Peyer's patch (tissue), 4 donors: ENCODE measurements around the gene PKN1. TPM values are rescaled to one million over a fixed set of nuclear protein-coding genes. Genes with fewer than 3 reads are reported as not detected.
A peak's percentile ranks its signal among the peaks of the same experiment; 100 is the strongest.

Experiments used
- DNase-seq, 3 donors: peaks; one replicate each; pipeline ENCODE4 v3.0.0-alpha.2; 2017 to 2019
- H3K27ac ChIP-seq, 4 donors: fragments of 200-600 bp; sonication (generic); one replicate each; pipeline ENCODE4 v1.5.1; 2016 to 2019
- H3K27me3 ChIP-seq, 2 donors: fragments of 200-600 bp; sonication (generic); one replicate each; pipeline ENCODE4 v1.5.1; 2019
- H3K36me3 ChIP-seq, 3 donors: fragments of 200-600 bp; sonication (generic); one replicate each; pipeline ENCODE4 v1.5.1; 2016 to 2019
- H3K4me1 ChIP-seq, 4 donors: fragments of 200-600 bp; sonication (generic); one replicate each; pipeline ENCODE4 v1.5.1; 2016 to 2019
- H3K4me3 ChIP-seq, 4 donors: fragments of 200-600 bp; sonication (generic); 1 replicate in 3 of 4; 2 replicates in 1 of 4; pipeline ENCODE4 v1.5.1; 2016 to 2019; ENCODE audit warnings: mild to moderate bottlenecking in 1 of 4
- H3K9me3 ChIP-seq, 4 donors: fragments of 200-600 bp; sonication (generic); one replicate each; pipeline ENCODE4 v1.5.1; 2016 to 2019; ENCODE audit warnings: mild to moderate bottlenecking in 1 of 4
- POLR2A ChIP-seq, 2 donors: fragments of 450-650 bp; IDR thresholded peaks; one replicate each; pipeline ENCODE4 v1.5.1; 2017; ENCODE audit warnings: antibody characterized with exemption in 2 of 2, mild to moderate bottlenecking in 2 of 2, moderate library complexity in 2 of 2
- small RNA-seq, 2 donors: library from RNA; depleted of rRNA; stranded (forward); fragments of <200 nt; gene quantifications; one replicate each; pipeline ENCODE3, GENCODE V24; 2016
- total RNA-seq, 4 donors: library from RNA; depleted of rRNA; stranded (reverse); fragments of >200 nt; gene quantifications; one replicate each; pipeline ENCODE4 v1.1.0, GENCODE V29; 2016
- TF ChIP-seq, protein P1 (sequence below), 6 experiments: fragments of 450-650 bp in 4 of 6; fragments of 200-600 bp in 2 of 6; sonication (generic) in 1 of 6; IDR thresholded peaks; one replicate each; pipeline ENCODE4 v1.5.1; 2017 to 2019; ENCODE audit warnings: antibody characterized with exemption in 6 of 6, mild to moderate bottlenecking in 3 of 6, moderate library complexity in 1 of 6

The PKN1 gene
- total RNA-seq, 4 donors from 2014 or later: 13.1 to 140 (median 28.2) TPM

DNA sequence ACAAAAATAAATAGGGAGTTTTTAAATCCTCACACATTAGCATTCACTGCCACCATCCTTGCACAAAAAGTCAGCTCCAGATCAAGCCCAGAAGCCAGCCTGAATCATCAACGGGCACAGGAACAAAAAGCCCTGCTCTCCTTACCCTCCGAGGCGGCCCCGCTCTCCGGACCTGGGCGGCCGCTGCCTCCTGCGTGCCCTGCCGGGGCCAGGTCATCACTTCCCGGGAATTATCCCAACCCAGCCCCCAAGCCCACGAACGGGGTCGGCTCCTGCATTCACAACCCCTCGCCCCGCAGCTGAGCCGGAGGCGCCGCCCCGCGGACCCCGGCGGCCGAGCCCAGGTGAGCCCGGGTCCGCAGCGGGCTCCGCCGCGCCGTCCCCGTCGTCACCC lies 84.3 kb downstream of the PKN1 start:
- TF ChIP-seq, protein P1, sequence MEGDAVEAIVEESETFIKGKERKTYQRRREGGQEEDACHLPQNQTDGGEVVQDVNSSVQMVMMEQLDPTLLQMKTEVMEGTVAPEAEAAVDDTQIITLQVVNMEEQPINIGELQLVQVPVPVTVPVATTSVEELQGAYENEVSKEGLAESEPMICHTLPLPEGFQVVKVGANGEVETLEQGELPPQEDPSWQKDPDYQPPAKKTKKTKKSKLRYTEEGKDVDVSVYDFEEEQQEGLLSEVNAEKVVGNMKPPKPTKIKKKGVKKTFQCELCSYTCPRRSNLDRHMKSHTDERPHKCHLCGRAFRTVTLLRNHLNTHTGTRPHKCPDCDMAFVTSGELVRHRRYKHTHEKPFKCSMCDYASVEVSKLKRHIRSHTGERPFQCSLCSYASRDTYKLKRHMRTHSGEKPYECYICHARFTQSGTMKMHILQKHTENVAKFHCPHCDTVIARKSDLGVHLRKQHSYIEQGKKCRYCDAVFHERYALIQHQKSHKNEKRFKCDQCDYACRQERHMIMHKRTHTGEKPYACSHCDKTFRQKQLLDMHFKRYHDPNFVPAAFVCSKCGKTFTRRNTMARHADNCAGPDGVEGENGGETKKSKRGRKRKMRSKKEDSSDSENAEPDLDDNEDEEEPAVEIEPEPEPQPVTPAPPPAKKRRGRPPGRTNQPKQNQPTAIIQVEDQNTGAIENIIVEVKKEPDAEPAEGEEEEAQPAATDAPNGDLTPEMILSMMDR (IDR thresholded peaks at IDR 0.05): no peak
- Histone ChIP-seq H3K4me3 (peak overlapping the region; percentile 72 to 100 (median 92)), H3K27ac (peak overlapping the region; percentile 99 to 100 (median 100)), H3K36me3 (peaks cover 0 to 31% (median 0%) of the 10 kb centered on the region in 3 donors), H3K4me1 (peaks cover 0 to 44% (median 18%) of the 10 kb centered on the region in 4 donors), H3K27me3 (no peaks in the 10 kb centered on the region), H3K9me3 (no peaks in the 10 kb centered on the region)
- DNase-seq: peak in 1 of 3 donors; percentile 56

GRCh38 chr19:14517840-14518505 lies 84.9 kb downstream of the PKN1 start, which contains the start of gene DNAJB1:
DNAJB1 (minus strand) TSS chr19:14518397; CDS start chr19:14518349, 48 bp downstream.
- H3K4me1 ChIP-seq: peaks cover 0 to 44% (median 18%) of the 10 kb centered on the region in 4 donors
- no peaks in the 10 kb centered on the region for H3K27me3 ChIP-seq
- H3K27ac ChIP-seq: peak within 1 kb of the TSS; percentile 99 to 100 (median 100)
- peak within 1 kb of the TSS; percentile 72 to 100 (median 92) for H3K4me3 ChIP-seq
- peak; percentile 72 to 91 (median 90) for DNase-seq
- TF ChIP-seq POLR2A (IDR thresholded peaks at IDR 0.05): peak; percentile 96
- TF ChIP-seq, protein P1 (IDR thresholded peaks at IDR 0.05): peak in 1 of 6 experiments; percentile 20
- H3K36me3 ChIP-seq: peaks cover 0 to 31% (median 0%) of the 10 kb centered on the region in 3 donors
- H3K9me3 ChIP-seq: no peaks in the 10 kb centered on the region

DNA sequence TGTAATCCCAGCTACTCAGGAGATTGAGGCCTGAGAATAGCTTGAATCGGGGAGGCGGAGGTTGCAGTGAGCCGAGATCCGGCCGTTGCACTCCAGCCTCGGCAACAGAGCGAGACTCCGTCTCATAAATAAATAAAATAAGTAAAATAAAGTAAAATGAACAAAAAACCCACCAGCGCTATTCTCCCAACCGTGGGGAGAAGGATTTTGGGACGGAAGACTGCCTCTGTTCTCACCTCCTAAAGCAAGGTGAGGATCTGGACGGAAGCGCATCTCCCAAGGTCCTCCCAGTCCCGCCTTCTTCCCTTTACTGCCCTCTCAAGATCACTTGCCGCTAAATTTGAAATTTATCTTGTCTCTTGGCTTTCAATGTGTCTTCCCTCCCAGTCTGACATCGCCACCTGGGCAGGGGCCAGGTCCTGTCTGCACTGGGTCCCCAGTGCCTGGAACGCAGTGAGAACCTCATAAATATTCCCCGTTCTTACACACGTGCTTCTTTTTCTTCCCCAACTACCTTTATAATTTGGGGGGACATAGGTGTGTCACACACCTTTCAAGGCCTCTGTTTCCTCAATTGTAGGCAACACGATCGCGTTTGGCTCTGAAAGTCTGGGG lies 86.2 kb downstream of the PKN1 start:
- Histone ChIP-seq H3K36me3 (peaks cover 0 to 20% (median 0%) of the 10 kb centered on the region in 3 donors), H3K4me3 (peak overlapping the region in 2 of 4 donors; percentile 31 to 97), H3K27ac (peak overlapping the region; percentile 99 to 100 (median 100)), H3K4me1 (peaks cover 0 to 44% (median 18%) of the 10 kb centered on the region in 4 donors), H3K27me3 (no peaks in the 10 kb centered on the region), H3K9me3 (no peaks in the 10 kb centered on the region)
- TF ChIP-seq POLR2A (IDR thresholded peaks at IDR 0.05): no peak
- TF ChIP-seq, protein P1 (IDR thresholded peaks at IDR 0.05): no peak
- DNase-seq: no peak

DNA sequence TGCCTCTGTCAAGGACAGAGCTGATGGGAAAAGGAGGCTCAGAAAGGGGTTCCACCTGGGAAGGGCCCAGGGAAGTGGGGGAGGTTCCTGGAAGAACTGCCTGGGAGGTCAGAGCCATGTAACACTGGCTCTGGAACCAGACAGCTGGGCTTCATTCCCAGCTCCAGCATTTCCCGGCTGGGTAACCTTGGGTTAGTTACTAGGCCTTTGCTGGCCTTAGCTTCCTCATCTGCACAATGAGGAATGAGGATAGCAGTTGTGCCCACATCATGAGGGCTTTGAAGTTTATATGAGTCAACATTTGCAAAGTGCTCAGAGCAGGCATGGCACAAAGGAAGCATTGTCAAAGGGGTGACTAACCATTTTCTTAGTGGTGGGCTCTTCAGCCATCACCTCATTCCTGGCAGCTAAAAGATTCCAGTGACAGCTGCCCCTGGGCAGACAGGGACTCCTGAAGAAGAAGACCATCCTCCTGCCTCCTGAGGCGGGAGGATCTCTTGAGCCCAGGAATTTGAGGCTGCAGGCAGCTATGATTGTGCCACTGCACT lies 86.8 kb downstream of the PKN1 start:
- DNase-seq: no peak
- Histone ChIP-seq H3K27ac (peak overlapping the region; percentile 3 to 99 (median 17)), H3K4me1 (peaks cover 0 to 38% (median 18%) of the 10 kb centered on the region in 4 donors), H3K4me3 (no peak overlapping the region), H3K9me3 (no peaks in the 10 kb centered on the region), H3K27me3 (no peaks in the 10 kb centered on the region), H3K36me3 (peaks cover 0 to 14% (median 0%) of the 10 kb centered on the region in 3 donors)
- TF ChIP-seq, protein P1 (IDR thresholded peaks at IDR 0.05): no peak
- no peak for TF ChIP-seq POLR2A (IDR thresholded peaks at IDR 0.05)

DNA sequence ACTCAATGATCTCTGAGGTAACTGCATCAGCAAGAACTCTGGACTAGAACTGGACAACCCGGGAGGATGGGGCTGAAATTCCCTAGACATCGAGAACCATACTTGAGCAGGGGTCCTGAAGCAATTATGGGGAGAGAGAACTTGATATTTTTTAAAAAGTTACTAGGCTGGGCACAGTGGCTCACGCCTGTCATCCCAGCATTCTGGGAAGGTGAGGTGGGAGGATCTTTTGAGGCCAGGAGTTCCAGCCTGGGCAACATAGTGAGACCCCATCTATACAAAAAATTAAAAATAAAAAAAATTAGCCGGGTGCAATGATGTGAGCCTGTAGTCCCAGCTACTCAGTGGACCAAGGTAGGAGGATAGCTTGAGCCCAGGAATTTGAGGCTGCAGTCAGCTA lies 87.4 kb downstream of the PKN1 start:
- Histone ChIP-seq H3K36me3 (peaks cover 0 to 8% (median 0%) of the 10 kb centered on the region in 3 donors), H3K27ac (no peak overlapping the region), H3K9me3 (no peaks in the 10 kb centered on the region), H3K27me3 (no peaks in the 10 kb centered on the region), H3K4me1 (peaks cover 0 to 32% (median 15%) of the 10 kb centered on the region in 4 donors), H3K4me3 (no peak overlapping the region)
- TF ChIP-seq POLR2A (IDR thresholded peaks at IDR 0.05): no peak
- TF ChIP-seq, protein P1 (IDR thresholded peaks at IDR 0.05): no peak
- no peak for DNase-seq

Small RNA genes within 50 kb of the gene (small RNA-seq; reads per million reads assigned to genes)
- gene SNRPGP15: 0 reads per million in 2 donors

Other genes with a start within 250 kb of the PKN1 start
- gene ADGRL1, start 227.1 kb upstream of the PKN1 start, total RNA-seq: 10 to 100 TPM; 22.8 to 58.6 (median 48.8) TPM
- gene ADGRE5, start 51.9 kb upstream of the PKN1 start, total RNA-seq: 100 to 1,000 TPM in 2 of 4 donors, 10 to 100 TPM in 2; 70.6 to 159 (median 110) TPM
- 100 to 1,000 TPM in 3 of 4 donors, 10 to 100 TPM in 1; 52.5 to 283 (median 115) TPM for gene DDX39A, start 14.0 kb upstream of the PKN1 start, total RNA-seq
- not detected for gene PTGER1, start 42.0 kb downstream of the PKN1 start, total RNA-seq
- gene GIPC1, start 62.8 kb downstream of the PKN1 start, total RNA-seq: 10 to 100 TPM; 45.8 to 68.5 (median 65.2) TPM
- 10 to 100 TPM; 34.5 to 60.2 (median 54.1) TPM for gene DNAJB1, start 85.1 kb downstream of the PKN1 start, total RNA-seq
- gene TECR, start 96.3 kb downstream of the PKN1 start, total RNA-seq: 100 to 1,000 TPM in 1 of 4 donors, 10 to 100 TPM in 3; 24.8 to 103 (median 78.7) TPM
- gene NDUFB7, start 138.8 kb downstream of the PKN1 start, total RNA-seq: 100 to 1,000 TPM; 275 to 432 (median 358) TPM
- 10 to 100 TPM in 1 of 4 donors, 1 to 10 TPM in 1, not detected in 2; 1.3 to 12.4 TPM for gene CLEC17A, start 149.8 kb downstream of the PKN1 start, total RNA-seq
- not detected for gene ADGRE3, start 241.5 kb downstream of the PKN1 start, total RNA-seq